Astrocyte of the hippocampus (primary cell): ENCODE data around the gene TRIM66.

Experiments
- DNase-seq: peaks from one replicate; pipeline ENCODE4 v3.0.0; 2011; ENCODE audit warnings: low read depth, low spot score

The TRIM66 gene

DNA sequence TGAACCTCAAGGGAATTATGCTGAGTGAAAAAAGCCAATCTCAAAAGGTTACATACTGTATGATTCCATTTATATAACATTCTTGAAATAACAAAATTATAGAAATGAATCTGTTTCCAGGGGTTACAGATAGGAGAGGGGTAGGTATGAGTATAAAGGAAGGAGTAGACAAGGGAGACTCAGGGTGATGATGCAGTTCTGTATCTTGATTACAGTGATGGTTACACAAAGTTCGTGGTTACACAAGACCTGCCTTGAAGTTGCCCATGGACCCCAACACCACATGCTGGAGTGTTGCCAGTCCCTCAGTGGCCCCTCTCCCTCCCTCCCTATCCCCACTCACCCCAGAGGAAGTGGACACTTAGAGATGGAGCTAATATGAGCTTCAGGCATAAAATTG, 108.7 kb downstream of the TRIM66 start:
- no peak for DNase-seq

DNA sequence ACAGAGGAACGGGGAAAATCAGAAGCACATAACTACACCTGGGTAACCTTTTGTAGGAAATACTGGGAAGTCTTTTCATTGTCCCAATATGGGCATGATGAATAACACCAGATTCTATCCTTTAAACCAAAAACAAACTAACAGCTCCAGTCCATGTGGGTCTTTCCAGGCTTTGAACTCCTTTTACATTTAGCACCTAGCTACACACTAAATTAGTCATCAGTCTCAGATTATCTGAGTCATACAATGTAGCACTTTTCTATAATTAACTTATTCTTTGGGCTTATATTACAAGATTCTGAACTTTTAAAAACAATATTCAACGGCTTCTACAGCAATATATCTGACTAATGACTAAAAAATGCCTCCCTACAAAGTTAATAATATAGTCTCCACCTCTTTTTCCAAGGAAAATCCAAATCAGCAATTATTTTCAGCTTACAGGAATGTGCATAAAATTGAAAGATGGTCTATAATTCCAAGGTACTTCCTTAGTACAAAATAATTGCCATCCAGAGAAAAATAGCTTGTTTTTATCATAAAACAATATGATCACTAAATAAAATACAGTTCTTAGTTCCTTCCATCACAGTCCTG, 114.8 kb downstream of the TRIM66 start:
- peak; percentile 38 for DNase-seq

DNA sequence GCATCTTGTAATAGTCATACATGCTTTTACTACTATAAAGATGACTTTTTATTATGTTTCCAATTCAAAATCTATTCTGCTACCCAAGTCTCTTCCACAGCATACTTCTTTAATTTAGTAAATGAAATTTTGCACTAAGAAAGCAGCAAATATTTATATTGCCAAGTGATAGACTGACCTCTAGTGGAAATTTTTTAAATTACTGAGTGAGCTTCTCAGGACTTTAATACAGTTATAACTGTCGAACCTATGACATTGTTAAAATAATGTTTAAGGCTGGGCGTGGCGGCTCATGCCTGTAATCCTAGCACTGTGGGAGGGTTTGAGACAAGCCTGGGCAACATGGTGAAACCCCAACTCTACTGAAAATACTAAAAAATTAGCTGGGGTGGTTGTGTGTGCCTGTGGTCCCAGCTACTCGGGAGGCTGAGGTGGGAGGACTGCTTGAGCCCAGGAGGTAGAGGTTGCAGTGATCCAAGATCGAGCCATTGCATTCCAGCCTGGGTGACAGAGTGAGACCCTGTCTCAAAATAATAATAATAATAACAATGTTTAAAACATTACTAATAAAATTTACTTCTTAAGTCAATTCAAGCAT, 115.8 kb downstream of the TRIM66 start:
- DNase-seq, result peak; percentile 59

DNA sequence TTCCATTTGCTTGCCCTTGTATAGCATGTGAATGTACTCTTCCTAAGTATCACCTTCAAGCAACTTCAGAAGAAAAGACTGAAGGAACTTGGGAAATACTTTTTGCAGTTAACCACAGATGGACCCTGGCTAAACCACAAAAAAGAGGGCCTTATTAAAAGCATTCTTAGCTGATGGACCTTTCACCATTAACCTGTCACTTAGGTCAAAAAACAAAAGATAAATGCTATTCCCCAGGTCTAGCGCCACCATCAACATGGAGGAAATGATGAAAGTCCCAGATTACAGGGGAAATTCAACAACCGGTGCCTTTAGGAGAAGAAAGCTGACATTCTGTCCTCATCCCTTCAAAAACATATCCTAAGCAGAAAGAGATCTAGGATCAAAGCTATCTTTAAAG, 117.9 kb downstream of the TRIM66 start:
- no peak for DNase-seq
